Activated CD8-positive, alpha-beta memory T cell treated with anti-CD3 and anti-CD28 coated beads, Interleukin-2, amount 50 U/mL, for 24 hours (primary cell): ENCODE results near the gene MARCHF4.

Experiments used
- DNase-seq: peaks from one replicate; pipeline ENCODE4 v3.0.0-alpha.2; 2020; ENCODE audit errors: extremely low read depth

The MARCHF4 gene

GRCh38 chr2:216350214-216350791, 22.0 kb downstream of the MARCHF4 start:
- no peak for DNase-seq

- DNase-seq: no peak
Observed at GRCh38 chr2:216349366-216349765, 22.9 kb downstream of the MARCHF4 start.

GRCh38 chr2:216348756-216349308, 23.5 kb downstream of the MARCHF4 start:
- DNase-seq: no peak

- no peak for DNase-seq
Observed at GRCh38 chr2:216346781-216347180, 25.5 kb downstream of the MARCHF4 start.

- DNase-seq: no peak
Observed at GRCh38 chr2:216345846-216346245, 26.4 kb downstream of the MARCHF4 start.

GRCh38 chr2:216344950-216345300, 27.4 kb downstream of the MARCHF4 start:
- DNase-seq: no peak

- DNase-seq: no peak
Observed at GRCh38 chr2:216344206-216344949, 27.9 kb downstream of the MARCHF4 start.

- DNase-seq: no peak
Observed at GRCh38 chr2:216343221-216343980, 28.9 kb downstream of the MARCHF4 start.

- no peak for DNase-seq
Observed at GRCh38 chr2:216341121-216341520, 31.2 kb downstream of the MARCHF4 start.

GRCh38 chr2:216340280-216340631, 32.0 kb downstream of the MARCHF4 start:
- no peak for DNase-seq

- DNase-seq: no peak
Observed at GRCh38 chr2:216339456-216340279, 32.6 kb downstream of the MARCHF4 start.

GRCh38 chr2:216335252-216335651, 37.0 kb downstream of the MARCHF4 start:
- DNase-seq: no peak

GRCh38 chr2:216328347-216328746, 43.9 kb downstream of the MARCHF4 start:
- no peak for DNase-seq

GRCh38 chr2:216327447-216327935, 44.8 kb downstream of the MARCHF4 start:
- no peak for DNase-seq
